Non-pigmented ciliary epithelial cell (primary cell): ENCODE results near the gene TMEM179B.
"Not testable (repeated sequence)": the region's sequence is repeated elsewhere in the genome, so short reads cannot be mapped to it uniquely, and the experiment has no call there.

Experiments
- DNase-seq: peaks from one replicate; pipeline ENCODE4 v3.0.0-alpha.2; 2010; ENCODE audit warnings: low read depth

The TMEM179B gene

DNA sequence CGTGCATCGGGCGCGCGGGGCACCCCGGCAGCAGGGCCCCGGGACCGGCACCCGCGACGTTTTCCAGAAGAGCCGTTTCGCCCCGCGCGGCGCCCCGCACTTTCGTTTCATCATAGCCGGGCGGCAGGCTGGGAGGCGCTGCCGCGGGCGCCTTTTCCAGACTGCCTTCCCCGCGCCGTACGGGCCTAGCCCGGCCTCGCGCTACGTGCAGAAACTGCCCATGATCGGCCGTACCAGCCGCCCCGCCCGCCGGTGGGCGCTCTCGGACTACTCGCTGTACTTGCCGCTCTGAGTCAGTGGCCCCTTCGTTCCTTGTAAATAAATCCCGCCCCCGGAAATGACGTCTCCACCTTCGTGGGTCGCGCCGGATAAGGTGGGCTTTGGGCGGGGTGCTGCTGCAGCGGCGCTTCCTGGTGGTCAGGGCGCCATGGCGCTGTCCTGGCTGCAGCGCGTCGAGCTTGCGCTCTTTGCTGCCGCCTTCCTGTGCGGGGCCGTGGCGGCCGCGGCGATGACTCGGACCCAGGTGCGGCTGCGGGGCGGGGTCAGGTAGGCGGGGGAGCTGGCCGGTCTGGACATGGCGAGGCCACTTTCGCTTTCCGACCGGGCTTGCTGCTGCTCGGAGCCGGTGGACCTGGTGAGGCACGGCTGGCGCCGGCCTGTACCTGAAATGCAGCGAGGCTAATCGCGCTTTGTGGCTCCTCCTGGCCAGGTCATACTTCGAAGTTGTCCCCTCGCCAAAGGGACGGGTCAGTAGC is at the start of gene TMEM179B:
Gene TMEM179B (plus strand): TSS at position 398 of the 755 bp plus-strand sequence. CDS start 30 bp downstream, at position 428.
- peak; percentile 93 for DNase-seq

GRCh38 chr11:62747475-62748160 is 39.6 kb upstream of the TMEM179B start:
- DNase-seq, result no peak

- DNase-seq, result not testable (repeated sequence)
Measured at GRCh38 chr11:62749931-62750330, 37.3 kb upstream of the TMEM179B start.

- no peak for DNase-seq
Measured at GRCh38 chr11:62752177-62752785, 34.9 kb upstream of the TMEM179B start.

DNA sequence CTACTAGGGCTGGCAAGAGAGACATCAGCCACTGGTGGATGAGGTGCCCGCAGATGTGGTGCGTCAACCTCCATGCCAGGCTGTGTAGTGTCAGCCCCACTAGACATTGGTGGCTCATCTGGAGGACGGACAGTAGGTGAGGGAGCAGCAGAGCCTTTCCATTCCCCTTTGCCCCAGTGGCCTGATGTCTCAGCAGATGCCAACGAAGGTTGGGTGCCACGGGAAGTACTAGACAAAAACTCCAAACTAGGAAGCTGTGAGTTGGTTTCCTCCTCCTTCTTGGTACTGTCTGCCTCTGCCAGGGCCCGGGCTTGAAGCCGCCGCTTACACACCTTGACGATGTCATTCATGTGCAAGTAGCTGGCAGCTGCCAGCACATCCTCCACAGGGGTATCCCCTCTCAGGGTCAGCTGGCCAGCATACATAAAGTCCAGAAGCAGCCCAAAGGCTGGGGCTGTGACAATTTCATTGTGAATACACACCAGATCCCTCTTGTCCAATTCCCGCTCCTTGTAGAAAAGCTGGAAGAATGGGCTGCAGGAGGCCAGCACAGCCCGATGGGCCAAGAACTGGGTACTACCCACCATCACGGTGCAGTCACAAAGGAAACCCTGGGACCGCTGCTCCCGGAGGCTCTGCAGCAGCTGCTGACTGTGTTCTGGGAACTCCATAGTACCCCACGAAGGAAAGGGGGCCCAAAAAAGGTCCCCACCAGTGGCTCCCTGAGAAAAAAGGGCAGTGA is 34.0 kb upstream of the TMEM179B start:
- no peak for DNase-seq

DNA sequence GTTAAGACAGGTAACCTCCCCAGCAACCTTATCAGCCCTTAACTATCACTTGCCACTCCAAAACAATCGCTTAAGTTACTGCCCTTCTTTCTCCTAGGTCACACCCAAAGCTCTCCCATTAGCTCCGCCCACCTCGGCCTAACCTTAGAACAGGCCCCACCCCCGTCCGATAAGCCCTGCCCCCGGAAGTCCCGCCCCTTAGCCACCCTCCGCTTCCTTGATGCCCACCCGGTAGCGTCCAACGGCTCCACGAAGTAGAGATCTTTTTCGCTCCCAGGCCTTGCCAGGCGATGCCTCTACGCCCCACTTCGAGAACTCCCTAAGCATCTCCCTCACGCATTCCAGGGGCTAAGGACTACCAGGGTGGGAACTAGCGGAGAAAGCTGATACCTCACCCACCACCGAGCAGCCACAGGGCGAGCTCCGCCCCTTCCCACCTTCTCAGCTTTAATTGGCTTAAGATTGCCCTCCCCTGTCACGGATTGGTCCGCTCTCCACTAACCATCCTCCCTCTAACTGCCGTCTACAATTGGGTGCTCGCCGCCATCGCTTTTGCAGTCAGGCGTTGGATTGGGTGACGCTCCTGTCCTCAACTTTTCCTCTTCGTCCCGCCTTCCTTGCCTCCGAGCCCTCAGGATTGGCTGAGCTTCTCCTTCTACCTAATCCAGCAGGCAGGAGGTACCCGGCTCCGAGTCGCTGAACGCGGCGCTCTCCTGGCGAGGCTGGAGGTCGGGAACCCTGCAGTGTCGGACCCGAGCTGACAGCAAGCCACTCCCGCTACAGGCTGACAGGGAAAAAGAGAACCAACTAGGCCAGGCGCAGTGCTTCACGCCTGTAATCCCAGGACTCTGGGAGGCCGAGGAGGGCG is 33.2 kb upstream of the TMEM179B start, which contains the start of gene ZBTB3:
Gene ZBTB3 (minus strand): TSS at position 425 of the 868 bp plus-strand sequence. CDS start 496 bp downstream, outside the sequence.
- DNase-seq, result peak; percentile 99

DNA sequence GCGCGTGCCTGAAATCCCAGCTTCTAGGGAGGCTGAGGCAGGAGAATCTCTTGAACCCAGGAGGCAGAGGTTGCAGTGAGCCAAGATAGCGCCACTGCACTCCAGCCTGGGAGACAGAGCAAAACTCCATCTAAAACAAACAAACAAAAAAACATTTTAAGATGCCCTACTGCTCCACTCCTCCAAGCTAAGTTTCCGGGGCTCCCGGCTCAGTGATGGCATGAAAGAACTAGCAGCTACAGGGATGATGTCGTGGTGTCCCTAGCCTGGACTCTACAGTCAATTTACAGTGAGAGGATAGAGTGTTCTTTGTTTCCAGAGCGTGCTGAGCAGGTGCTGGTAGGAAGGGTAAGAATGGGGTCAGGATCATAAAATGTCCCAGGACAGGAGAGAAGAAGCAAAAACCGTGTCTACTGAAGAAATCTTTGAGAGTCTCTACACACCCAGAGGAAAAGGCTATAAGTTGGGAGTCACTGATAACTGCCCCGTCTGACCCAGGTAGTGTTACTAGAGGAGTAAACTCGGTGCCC is 32.1 kb upstream of the TMEM179B start:
- no peak for DNase-seq

DNA sequence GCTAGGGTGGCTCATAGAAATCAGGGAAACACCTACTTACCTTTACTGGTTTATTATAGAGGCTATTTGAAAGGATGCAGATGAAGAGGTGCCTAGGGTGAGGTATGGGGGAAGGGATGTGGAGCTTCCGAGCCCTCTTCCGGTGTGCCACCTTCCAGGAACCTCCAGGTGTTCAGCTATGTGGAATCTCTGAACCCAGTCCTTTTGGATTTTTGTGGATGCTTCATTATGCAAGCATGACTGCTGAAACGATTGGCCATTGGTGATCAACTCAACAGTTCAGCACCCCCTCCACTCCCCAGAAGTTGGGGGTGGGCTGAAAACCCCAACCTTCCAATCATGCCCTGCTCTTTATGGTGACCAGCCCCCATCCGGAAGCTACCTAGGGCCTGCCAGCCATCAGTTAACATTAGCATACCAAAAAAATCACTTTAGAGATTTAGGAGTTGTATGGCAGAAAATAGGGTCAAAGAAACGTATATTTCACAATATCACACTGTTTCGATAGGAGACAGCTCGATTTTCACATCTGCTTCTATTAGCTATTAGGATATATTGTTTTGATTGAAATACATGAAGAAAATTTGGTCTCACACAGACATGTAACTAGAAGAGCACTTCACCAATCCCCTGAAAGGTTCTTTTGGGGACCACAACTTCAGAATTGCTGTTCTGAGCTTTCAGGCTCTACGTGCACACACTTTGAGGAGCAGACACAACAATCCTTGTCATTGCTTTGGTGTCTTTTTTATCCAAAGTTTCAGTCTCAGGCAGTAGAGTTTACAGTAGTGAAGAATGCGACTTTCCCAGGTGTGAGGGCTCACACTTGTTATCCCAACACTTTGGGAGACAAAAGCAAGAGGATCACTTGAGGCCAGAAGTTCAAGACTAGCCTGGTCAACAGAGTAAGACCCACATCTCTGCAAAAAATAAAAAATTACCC is 29.1 kb upstream of the TMEM179B start:
- DNase-seq, result no peak

DNA sequence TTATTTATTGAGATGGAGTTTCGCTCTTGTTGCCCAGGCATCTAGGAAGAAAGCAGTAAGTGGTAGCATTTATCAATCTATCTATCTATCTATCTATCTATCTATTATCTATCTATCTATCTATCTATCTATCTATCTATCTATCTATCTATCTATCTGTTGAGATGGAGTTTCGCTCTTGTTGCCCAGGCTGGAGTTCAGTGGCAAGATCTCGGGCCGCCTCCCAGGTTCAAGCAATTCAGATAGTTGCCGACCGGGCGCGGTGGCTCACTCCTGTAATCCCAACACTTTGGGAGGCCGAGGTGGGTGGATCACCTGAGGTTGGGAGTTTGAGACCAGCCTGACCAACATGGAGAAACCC is 26.4 kb upstream of the TMEM179B start:
- not testable (repeated sequence) for DNase-seq

DNA sequence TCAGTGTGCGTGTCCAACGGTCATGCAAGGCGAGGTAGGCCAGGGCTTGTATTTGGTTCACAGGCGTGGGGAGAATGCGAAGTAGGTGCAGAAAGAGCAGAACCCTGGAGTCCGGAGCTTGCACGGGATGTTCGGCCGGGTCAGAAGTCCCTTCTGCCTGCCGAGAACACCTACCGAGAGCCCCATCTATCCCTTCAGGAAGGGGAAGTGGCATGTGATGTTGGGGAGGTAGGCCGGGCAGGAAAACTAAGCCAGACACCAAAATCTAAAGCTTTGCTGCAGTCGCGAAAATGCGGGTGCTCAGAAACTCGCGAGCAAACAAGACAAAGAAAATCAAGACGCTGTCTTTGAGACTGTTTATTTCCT is 16.4 kb upstream of the TMEM179B start:
- DNase-seq, result no peak

DNA sequence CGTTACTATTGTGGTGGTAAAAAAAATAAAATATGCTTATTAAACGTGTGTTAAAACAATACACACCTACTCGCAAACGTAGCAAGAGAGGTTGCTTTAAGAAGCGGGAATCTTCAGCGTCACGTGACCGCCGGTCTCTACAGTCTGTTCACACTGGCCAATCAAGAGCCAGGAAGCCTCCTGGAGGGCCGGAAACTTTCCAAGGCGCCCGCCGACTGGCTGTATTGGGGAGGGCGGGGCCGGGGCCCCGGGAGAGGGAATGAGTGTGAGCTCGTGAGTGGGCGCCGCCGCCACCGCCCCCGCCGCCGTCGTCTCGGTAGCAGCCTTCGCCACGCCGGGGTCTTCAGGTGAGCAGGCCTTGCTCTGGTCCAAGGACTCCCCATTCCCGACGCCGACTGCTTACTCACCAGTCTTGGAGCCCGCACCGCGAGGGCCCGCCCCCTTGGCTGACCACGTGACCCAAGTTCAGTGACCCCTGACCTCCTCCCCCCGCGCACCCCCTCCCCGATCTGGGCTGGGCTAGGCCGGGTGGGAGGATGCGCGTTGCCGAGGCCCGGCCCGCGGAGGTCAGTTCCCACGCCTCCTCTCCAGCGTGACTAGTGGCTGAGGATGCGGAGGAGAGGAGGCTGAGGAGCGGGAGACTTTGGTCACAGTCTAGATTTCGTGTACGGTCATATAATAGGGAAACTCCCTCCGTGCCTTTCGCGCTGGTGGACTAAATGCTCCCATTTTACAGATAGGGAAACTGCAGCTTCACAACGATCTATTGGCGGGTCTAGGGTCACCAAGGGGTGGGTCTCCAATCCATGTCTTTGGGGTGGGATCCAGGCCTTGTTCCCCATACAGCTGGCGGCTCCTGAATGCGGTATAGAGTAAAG is 15.8 kb upstream of the TMEM179B start, which contains the start of gene TAF6L:
Gene TAF6L (plus strand): TSS at position 253 of the 878 bp plus-strand sequence. CDS start 4,388 bp downstream, outside the sequence.
- DNase-seq, result peak; percentile 80

- no peak for DNase-seq
Measured at GRCh38 chr11:62774407-62774806, 12.8 kb upstream of the TMEM179B start.

- DNase-seq, result no peak
Measured at GRCh38 chr11:62775646-62776045, 11.6 kb upstream of the TMEM179B start.

GRCh38 chr11:62777389-62777788 is 9.8 kb upstream of the TMEM179B start:
- DNase-seq, result no peak

- no peak for DNase-seq
Measured at GRCh38 chr11:62778441-62778840, 8.8 kb upstream of the TMEM179B start.

DNA sequence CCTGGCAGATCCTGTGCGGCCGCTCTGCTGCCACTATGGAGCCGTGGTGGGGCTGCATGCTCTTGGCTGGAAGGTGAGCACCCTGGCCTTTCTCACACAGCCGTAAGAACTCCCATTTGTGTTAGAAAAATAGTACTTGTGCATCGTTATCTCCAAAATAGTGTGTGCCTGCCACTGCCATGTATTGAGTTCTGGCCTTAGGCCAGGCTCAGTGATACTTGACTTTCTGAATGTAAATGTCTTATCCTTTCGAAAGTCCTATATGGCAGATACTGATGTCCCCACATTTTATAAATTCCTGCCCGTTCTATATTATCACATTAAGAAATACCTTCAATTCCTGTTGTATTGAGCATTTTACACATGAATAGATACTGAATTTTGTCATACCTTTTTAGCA is 4.4 kb upstream of the TMEM179B start:
- no peak for DNase-seq

DNA sequence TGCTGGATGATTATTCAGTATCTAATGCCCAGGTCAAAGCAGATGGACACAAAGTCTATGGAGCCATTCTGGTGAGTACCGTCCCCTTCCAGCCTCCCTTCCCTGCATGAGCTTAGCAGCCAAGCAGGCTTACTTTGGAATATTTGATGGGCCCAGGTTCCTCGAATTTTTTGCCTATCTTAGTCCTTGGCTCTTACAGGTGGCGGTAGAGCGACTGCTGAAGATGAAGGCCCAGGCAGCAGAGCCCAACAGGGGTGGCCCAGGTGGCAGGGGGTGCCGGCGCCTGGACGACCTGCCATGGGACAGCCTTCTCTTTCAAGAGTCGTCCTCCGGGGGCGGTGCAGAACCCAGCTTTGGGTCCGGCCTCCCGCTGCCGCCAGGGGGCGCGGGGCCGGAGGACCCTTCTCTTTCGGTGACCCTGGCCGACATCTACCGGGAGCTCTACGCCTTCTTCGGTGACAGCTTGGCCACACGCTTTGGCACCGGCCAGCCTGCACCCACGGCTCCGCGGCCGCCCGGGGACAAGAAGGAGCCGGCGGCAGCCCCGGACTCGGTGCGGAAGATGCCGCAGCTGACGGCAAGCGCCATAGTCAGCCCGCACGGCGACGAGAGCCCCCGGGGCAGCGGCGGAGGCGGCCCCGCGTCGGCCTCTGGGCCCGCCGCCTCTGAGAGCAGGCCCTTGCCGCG is 741 bp upstream of the TMEM179B start:
- DNase-seq, result no peak

DNA sequence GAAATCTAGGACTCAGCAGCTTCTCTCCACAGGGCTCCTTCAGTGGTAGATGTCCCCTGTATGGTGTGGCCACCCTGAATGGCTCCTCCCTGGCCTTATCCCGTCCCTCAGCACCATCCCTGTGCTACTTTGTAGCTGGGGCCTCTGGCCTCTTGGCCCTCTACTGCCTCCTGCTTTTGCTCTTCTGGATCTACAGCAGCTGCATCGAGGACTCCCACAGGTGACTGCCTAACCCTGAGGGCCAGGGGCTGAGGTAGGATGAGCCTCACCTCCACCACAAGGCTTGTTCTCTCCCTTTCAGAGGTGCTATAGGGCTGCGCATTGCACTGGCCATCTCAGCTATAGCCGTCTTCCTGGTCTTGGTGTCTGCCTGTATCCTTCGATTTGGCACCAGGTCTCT is 1.8 kb downstream of the TMEM179B start:
- DNase-seq, result no peak
